Astrocyte (in vitro differentiated cells and primary cell): Measurements from ENCODE around the gene CDKAL1.

Experiments
- EZH2 ChIP-seq: IDR thresholded peaks from 2 replicates; pipeline ENCODE4 v1.6.1; 2012; ENCODE audit warnings: mild to moderate bottlenecking, low read length, inconsistent platforms; ENCODE audit not compliant: insufficient read depth
- TF ChIP-seq, protein P1 (sequence below): IDR thresholded peaks from 2 replicates; pipeline ENCODE4 v1.5.1; 2011; ENCODE audit warnings: low read depth, mild to moderate bottlenecking, inconsistent platforms, low read length, moderate library complexity; ENCODE audit not compliant: insufficient read depth

DNA sequence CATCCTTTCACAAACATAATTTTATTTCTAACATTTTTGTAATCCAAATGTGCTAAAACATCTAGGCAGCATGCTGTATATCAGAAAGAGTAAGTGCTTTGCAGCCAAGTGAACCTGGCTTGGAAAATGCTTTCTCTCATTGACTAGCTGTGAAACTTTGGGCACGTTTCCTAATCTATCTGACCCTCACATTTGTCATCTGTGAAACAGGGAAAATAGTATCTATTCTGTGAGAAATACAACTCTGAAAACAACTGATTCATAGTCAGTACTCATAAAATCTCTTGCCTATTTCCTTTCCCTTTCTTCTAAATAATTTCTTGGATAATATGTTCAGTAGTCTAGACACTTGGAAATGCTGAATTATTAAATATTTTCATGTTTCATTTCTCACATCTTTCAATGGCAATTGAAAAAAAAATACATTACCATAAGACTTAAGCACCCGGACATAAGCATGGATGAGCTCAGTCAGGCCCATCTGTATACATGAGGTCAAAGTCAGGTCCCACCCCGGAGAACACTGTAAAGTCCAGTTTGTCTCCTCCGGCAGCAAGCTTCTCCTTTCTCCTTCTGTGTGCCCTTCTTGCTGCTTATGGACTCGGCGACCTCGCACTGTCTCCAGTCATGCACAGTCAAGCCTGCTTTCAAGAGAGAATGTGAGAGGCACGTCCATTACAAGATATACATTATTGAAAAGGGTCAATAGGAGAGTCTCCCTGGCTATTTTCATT is 604.2 kb downstream of the CDKAL1 start:
- TF ChIP-seq, protein P1, sequence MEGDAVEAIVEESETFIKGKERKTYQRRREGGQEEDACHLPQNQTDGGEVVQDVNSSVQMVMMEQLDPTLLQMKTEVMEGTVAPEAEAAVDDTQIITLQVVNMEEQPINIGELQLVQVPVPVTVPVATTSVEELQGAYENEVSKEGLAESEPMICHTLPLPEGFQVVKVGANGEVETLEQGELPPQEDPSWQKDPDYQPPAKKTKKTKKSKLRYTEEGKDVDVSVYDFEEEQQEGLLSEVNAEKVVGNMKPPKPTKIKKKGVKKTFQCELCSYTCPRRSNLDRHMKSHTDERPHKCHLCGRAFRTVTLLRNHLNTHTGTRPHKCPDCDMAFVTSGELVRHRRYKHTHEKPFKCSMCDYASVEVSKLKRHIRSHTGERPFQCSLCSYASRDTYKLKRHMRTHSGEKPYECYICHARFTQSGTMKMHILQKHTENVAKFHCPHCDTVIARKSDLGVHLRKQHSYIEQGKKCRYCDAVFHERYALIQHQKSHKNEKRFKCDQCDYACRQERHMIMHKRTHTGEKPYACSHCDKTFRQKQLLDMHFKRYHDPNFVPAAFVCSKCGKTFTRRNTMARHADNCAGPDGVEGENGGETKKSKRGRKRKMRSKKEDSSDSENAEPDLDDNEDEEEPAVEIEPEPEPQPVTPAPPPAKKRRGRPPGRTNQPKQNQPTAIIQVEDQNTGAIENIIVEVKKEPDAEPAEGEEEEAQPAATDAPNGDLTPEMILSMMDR, result no peak
- no peak for TF ChIP-seq EZH2
